Inflammatory macrophage treated with lipopolysaccharide for 1 hour (primary cell): ENCODE results near the gene CFAP97D1.
A peak's percentile ranks its signal among the peaks of the same experiment; 100 is the strongest.

ENCODE experiments used
- DNase-seq, 2 donors: peaks; one replicate each; pipeline ENCODE4 v3.0.0-alpha.2; 2020 to 2022

CFAP97D1 gene

DNA sequence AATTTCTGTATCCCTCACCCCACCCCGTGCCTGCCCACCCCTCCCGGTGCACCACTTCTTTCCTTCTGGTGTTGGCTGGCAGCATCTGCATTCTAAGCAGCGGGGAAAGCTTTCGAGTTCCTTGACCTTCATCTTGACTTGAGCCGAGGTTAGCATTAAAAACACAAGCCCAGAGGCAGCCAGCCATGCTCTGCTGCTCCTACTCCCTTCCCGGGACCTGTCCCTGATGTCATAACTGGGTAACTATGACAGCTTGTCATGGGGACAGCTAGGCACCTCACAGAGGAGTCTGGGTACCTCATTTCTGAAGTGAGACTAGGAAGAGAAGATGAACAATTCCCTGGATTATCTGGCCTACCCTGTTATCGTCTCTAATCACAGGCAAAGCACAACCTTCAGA lies at the start of gene CFAP97D1:
TSS of gene CFAP97D1 (plus strand) at position 301 of the 400 bp plus-strand sequence. CDS start at position 329, 28 bp downstream.
- no peak for DNase-seq

DNA sequence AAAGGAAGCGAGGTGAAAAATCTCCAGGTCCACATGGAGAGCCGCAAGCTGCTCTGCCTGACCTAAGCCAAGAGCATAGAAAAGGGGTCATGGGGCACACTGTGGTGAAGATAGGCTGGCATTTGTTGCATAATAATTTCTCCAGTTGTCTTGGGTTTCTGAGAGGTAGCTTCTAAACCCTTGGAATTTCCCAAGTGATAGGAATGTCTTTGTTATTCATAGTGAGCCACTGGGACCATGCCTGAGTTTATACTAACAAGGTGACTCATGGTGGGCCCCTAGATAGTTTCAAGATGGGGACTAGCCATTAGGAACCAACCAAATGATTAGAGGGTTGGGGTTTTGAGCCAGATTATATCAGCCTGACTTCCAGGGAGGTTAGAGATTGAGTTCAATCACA lies 47.3 kb upstream of the CFAP97D1 start:
- DNase-seq, result peak in 1 of 2 donors; percentile 40

DNA sequence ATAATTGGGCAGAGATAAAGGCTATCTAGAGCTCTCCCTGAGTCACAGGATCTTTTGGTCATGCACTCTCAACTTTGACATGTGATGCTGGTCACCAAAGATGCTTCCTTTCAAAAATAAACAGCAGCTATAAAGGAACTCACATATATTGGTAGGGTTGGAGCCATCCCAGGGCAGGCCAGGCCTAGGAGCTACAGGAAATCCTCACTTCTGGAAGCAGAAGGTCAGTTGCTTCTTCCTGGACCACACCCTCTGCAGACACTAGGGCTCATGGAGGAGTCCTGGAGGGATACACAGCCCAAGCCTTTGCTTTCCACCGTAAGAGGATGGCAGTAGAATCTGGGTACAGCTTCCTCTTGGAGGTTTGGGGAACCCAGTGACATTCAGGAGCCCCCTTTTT lies 46.3 kb upstream of the CFAP97D1 start:
- no peak for DNase-seq

DNA sequence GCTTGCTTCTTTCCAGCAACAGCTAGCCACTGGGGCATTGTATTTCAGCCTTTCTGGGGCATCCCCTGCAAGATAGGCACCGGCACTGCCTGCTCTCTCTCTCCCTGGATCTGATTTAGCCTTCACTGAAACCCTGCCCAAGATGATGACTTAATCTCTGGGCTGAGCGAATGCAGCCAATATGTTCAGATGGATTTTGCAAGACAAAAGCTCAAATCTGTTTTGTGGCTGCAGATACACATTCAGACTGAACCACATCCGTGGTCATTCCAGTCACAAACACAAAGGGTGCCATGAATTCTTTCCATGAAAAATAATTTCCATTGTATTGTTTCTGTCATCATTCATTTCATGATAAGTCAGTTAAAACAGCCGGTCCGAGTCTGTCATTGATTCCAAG lies 45.9 kb upstream of the CFAP97D1 start:
- no peak for DNase-seq

DNA sequence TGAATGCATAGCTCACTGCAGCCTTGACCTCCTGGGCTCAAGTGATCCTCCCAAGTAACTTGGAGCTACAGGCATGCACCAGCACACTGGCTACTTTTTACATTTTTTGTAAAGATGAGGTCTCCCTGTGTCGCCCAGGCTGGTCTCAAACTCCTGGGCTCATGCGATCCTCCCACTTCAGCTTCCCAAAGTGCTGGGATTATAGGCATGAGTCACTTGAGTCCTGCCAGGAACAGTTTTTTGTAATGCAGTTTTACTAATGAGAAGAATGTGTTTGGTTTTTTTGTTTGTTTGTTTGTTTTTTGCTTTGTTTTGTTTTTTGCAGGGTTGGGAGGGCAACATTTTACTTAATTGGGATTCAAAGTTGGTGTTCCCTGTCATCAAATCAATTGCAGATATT lies 43.8 kb upstream of the CFAP97D1 start:
- no peak for DNase-seq

DNA sequence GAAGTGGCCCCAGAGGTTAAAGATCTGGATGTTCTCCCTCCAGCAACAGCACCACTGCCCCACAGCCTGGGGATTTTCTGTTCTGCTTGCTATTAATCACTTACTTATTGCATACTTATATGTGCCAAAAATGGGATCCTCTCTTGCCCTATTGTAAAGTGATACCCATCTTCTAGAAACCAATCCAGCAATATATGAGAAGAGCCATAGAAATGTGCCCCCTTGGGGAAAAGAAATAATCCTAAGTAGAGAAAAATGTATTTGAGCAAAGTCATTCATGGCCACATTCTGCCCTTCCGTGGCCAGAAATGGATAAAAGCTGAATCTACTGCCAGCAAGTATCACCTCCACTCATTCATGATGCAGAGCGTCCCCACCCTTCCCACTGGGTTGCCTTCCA lies 42.5 kb upstream of the CFAP97D1 start:
- DNase-seq, result no peak

DNA sequence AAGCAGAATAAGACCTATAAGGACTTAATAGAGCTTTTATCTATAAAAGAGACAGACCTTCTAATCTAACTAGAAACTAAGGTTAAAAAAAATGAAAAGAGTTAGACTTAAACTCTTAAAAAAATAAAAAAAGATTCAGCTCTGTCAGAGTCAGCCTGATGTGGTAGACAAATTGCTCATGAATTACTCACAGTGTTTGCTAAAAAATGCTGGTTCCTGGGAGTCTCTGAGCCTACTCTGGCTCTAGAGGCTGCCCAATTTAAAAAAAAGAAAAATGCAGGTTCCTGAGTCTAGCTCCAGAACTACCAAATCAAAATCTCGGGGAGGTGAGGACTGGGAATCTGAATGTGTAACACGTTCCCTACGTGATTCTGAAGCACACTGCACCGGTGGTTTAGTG lies 39.7 kb upstream of the CFAP97D1 start:
- no peak for DNase-seq

DNA sequence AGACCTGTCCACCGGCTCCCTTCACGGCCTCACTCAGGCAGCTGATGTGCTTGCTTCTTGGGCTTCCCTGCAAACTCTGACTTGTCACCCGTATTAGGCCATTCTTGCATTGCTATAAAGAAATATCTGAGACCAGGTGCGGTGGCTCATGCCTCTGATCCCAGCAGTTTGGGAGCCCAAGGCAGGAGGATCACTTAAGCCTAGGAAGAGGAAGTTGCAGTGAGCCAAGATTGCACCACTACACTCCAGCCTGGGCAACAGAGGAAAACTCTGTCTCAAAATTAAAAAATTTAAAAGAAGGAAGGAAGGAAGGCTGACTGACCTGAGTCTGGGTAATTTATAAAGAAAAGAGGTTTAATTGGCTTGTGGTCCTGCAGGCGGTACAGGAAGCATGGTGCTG lies 38.6 kb upstream of the CFAP97D1 start:
- DNase-seq, result peak; percentile 26 to 50

DNA sequence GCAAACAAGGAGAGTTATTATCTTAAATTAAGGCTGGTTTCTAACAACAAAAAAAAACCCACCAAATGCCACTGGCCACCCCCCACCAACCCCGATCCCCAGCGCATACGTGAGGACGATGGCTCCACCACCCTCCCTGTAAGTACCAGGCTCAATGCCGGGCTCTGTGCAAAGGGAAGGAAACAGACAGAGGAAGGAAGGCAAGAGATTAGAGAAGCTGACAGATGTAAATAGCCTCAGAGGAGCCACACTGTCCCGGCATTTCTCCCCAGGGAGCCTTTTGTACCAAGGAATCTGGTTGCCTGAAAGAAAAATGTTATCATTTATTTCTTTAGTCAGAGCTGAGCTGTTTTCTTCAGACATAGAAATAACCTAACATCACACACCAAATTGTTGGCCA lies 34.7 kb upstream of the CFAP97D1 start:
- no peak for DNase-seq

DNA sequence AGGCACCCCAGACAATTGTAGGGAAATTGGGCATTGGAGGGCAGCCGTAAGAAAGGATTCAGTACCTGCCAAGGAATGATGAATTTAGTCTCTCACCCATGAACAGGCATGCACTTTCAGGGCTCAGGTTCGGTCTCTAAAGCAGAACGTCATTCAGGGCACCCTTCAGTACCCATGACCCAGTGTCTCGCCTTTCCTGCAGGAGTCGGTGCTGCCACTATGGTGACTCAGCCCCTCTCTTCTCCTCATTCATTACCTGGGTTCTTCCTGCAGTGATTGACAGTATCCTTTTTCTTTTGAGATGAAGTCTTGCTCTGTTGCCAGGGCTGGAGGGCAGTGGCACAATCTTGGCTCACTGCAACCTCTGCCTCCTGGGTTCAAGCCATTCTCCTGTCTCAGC lies 30.1 kb upstream of the CFAP97D1 start:
- no peak for DNase-seq

DNA sequence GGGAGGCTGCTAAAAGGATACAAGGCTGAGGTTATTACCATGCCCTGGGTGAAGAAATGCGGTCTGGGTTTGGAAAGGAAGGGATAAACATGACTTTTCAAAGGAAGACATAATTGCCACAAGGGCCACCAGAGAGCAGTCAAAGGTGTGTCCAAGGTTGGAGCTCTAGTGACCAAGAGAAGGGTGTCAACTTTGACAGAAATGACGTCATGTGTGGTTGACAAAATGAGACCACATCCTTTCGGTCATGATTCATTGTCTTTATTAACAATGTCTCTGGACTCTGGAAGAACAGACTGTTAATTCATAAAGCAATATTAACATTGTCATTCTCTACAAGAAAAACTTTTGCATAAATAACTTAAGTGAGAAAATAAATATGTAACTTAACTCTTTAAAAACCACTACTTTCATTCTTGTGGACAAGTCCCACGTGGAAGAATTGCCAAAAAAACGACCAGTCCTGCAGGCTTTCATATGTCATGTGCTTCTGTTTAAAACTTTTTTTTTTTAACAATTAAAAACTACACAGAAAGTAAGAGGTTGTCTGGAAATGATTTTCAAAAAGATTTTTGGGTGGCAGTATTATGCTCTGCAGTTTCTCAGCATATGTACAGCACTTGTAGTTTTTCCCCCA lies 26.6 kb upstream of the CFAP97D1 start:
- DNase-seq, result peak in 1 of 2 donors; percentile 42

DNA sequence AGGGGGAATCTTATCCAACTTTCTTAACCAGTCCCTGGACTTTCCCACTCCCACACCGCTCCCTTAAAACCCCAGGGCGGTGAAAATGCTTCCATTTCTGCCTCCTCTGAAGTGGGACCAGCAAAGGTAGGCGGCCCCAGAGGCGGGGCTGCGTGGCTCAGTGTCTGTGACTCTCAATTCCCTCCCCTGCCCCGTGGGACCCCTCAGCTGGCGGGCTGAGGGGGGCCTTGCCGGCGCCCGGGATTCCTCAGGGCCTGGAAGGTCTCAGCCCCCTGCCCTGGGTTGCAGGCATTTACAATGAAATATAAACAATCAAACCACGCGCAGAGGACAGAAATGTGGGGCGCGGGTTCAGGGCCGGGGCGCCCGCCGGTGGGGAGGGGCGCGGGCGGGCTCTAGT lies 25.3 kb upstream of the CFAP97D1 start:
- DNase-seq, result no peak

DNA sequence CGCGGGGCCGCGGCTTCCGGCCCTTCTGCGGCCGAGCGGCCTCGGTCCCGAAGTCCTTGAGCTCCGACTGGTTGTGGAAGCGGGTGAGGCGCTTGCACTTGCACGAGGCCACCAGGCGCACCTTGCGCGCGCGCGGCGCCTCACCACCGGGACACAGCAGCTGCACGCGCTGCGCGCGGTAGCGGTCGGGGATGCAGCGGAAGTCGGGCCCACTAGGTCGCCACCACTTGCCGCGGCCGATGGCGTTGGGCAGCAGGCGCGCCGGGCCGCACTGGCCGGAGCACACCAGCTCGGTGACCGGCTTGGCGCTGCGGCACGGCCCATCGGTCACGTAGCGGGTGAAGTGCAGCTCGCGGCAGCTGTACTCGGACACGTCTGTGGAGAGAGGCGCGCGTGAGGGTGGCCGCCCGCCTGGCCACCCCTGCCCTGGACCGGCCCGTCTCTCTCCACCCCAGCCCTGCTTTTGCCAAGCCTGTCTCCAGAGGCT lies 24.8 kb upstream of the CFAP97D1 start:
- no peak for DNase-seq

DNA sequence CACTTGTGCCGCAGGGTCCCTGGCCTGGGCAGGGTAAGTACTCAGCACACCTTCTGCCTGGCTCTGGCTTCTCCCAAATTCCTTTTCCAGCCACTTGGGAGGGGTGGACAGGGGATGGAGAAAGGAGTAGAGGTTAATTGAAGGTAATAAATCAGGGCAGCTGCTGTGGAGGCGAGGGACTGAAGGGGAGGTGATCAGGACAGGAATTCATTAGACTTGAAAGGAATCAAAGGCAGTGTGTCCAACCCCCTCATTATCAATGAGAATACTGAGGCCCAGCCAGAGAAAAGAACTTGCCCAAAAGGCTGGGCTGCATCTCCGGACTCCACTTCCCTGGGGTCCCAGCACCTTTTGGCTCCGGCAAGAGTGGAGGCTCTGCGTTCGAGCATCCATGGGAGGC lies 24.0 kb upstream of the CFAP97D1 start:
- DNase-seq, result no peak

DNA sequence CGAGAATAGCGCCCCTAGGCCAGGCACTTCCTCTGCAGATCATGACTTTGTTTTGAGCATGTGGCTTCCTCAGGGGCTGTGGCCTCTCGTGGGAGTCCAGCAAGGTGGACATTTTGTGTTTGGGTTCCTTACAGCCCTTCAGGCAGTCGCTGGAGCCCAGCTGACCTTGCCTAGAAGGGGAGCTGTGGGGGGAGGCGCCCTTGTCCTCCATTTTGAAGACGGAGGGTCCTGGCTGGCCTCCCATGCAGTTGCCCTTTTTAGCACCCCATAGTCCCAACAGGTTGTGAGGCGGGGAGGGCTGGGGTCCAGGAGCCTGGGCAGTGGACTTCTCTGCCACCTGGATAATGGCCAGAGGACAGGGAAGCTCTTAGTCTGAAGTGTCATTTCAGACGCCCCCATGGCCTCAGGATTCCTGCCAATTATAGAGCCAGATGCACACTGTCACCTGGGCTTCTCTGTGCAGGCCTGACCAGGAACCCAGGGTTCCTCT lies 23.0 kb upstream of the CFAP97D1 start:
- no peak for DNase-seq

DNA sequence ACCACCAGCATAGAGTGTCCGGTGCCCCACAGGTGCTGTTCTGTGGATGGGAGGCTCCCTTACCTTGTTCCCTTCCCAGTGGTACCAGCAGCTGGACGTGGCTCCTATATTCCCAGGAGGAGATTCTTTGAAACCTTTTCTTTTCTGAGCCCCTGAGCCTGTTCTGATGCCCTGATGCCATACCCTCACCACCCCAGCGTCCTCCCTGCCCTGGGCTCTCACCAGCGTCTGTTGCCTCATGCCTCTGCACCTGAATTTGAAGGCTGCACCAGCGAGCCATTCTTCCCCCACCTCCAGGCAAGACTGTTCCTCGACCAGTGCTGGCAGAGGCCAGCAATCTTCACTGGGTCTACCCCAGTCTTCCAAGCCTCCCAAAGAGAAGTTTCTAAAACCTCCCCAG lies 22.1 kb upstream of the CFAP97D1 start:
- DNase-seq, result no peak

DNA sequence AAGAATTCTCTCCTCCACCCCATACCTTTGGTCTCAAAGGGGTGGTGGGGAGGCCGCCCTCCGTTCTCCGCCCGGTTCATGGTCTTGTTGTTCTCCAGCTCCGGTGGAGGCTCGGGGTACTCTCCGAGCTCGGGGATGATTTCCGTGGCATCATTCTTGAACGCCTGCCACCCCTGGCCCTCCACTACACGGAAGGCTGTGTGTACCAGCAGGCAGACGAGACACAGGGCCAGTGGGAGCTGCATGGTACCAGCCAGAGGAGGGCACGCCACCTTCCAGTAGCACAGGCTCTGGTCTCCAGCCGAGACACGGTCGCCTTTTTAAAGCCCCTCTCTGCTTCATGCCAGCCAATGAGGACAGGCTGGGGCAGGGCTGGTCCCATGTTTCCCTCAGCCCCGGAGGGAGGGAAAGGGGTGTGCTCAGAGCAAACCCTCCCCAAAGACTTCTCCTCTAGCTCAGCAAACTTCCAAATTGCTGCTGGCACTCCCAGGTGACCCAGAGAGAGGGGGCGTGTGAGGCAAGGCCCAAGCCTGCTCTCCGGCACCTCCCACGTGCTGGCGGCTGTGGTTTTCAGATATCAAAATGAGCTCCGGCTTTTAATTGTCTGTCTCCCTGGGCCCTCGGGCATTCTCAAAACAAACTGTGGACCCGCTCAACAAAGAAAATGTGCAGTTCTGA lies 21.6 kb upstream of the CFAP97D1 start, which contains the start of gene SOST:
TSS of gene SOST (minus strand) at position 295 of the 678 bp plus-strand sequence. CDS start at position 245, 50 bp downstream.
- no peak for DNase-seq

DNA sequence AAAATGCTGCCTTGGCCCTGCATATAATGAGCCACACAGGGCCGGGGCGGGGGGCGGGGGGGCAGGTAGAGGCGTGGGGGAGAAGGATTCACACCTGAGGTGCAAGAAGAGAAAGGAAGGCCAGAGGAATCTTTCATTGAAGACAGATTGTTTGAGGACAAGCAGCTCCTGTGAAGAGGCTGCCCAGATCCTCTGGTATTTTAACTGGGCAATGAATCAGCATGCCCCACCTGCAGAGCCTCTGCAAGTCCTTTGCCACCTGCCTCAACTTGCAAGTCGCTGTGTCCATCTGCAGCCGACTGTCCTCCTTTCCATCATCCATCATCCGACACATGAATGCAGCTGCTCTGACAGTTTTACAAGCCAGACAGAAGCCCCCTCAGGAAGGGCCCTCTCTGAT lies 20.4 kb upstream of the CFAP97D1 start:
- DNase-seq, result no peak

DNA sequence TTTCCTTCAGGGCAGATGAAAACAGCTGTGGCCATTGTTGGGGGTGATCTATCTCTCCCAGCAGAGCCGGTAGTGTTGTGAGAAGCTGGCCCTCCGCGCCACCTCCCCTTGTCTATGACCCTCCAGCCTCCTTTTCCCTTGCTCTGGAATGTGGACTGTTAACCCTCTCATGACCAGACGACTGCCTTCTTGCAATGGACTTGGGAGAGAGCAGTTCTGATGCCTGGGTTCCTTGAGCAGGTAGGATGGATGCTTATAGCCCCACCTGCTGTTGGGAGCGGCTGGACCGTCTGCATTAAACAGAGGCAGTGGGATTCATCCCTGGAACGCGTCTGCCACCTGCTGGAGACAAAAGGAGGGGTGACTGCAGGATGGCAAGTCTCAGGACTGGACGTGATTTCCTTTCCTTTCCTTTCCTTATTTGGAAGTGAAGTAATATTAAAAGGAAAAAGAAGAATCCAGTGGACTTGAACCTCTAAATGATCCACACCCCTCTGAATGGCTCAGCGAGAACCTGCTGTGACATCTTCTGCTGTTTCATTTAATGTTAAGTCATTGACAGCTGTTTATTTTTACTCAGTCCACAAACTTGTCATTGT lies 19.9 kb upstream of the CFAP97D1 start:
- DNase-seq, result peak; percentile 72 to 97

DNA sequence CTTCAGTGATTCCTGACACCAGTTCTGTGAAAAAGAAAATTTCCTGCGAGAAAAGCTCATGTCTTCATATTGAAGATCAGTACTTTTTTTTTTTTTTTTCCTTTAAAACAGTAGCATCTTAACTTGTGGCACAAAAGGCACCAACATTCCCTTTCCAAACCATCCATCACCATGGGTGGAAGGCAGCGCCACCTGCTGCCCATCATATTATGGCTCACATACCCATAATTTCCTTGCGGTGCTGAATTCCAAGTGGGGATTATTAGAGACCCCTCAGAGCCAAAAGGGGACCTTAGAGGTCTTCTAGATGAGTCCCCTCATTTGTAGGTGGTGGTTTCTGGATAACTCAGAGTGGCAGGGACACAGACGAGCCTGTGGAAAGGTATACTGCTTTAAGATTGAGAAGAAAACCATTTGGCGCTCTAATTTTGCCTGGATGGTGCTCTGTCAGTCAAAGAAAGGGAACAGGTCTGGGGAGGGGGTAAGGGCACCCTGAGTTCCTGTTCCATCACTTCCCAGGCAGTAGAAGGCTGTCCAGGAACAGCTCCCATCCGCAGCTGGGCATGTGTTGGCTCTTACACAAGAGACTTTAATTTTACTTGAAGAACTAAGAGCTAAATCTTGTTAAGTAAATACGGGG lies 13.7 kb upstream of the CFAP97D1 start:
- peak in 1 of 2 donors; percentile 79 for DNase-seq

DNA sequence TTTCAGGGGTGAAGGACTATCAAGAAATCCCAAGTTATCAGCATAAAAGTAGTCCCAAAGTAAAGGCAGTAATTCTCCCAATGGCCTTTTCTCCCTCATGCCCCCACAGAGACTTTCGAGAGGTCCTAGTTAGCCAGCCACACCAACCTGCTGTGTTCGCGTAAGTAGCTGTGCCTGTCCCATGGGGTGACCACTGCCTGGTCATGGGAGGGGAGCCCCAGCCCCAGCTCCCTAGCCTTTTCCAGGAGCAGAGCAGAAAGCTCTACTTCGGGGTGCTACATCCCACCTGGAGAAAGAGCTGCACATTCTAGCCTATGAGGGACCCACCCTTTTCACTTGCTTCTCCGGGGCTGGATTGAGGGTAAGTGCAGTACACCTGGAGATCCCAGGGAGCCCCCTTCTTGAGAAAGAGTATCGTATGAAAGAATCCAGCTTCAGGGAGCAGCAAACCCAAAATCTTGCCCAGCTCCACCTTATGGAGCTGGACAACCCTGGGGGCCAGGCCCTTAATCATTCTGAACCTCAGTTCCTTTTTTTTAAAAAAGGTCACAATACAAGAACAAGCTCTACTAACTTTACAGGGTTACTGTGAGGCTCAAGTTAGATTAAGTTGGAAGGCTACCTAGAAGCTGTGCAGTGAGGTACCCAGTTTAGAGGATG lies 13.1 kb upstream of the CFAP97D1 start:
- no peak for DNase-seq

DNA sequence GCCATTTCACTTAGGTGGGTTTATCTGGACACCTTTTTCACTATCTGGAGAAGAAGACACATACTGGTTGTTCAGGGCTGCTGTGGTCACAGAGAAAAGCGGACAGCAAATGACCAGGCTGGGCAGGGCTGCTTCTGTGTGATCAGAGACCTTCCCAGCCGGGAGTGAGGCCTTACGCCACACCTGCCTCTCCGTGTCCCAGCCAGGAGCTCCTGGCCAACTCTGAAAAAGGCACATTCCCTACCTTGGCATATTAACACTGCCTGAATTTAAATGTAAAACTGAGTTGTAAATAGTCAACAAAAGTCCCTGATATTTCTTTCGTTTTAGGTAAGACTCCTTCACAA lies 12.5 kb upstream of the CFAP97D1 start:
- DNase-seq, result no peak

DNA sequence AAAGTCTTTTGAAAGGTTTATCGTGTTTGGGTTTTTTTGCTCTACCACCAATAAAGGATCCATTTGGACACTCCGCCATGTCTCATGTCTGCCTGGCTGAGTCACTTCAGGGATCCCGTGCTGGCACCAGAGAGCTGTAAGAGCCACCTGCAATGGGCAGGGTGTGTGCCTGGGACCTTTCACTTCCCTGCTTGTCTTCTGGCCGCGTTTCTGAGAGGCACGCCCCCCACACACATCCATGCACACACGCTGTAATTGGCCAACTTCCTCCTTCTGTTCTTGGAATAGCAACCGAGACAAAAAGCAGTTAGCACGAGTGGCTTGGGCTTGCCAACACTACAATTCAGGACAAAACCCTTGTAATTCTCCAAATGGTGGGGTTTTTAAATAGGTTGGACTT lies 11.9 kb upstream of the CFAP97D1 start:
- peak; percentile 80 to 85 for DNase-seq
